HEK293T (cell line): ENCODE results near the gene TUBG2.

Experiments
- CTCF ChIA-PET: fragments of 350-600 bp; formaldehyde crosslinking; extraction: SDS; loops from one replicate; lab custom pipeline; 2021; ENCODE audit warnings: antibody characterized with exemption, inconsistent platforms; lab: Yijun Ruan, JAX
- POLR2A ChIA-PET: fragments of 350-600 bp; formaldehyde crosslinking; extraction: SDS; loops from one replicate; lab custom pipeline; 2020; ENCODE audit warnings: antibody characterized with exemption, inconsistent platforms; lab: Yijun Ruan, JAX
- DNase-seq: peaks from one replicate; pipeline ENCODE4 v3.0.0; 2012; ENCODE audit warnings: mixed read lengths; ENCODE audit errors: extremely low spot score
- ARNT ChIP-seq: fragments of 450-650 bp; IDR thresholded peaks from 2 replicates; pipeline ENCODE4 v1.6.1; 2017; ENCODE audit warnings: mild to moderate bottlenecking
- BHLHE40 ChIP-seq: fragments of 450-650 bp; IDR thresholded peaks from 2 replicates; pipeline ENCODE4 v1.6.1; 2016; ENCODE audit warnings: mild to moderate bottlenecking, moderate library complexity, borderline replicate concordance
- CTBP1 ChIP-seq: fragments of 450-650 bp; IDR thresholded peaks from 2 replicates; pipeline ENCODE4 v1.6.1; 2016; ENCODE audit warnings: borderline replicate concordance
- ELF4 ChIP-seq: fragments of 450-650 bp; IDR thresholded peaks from 2 replicates; pipeline ENCODE4 v1.6.1; 2017; ENCODE audit warnings: antibody characterized with exemption
- FOXA1 ChIP-seq: fragments of 450-650 bp; IDR thresholded peaks from 2 replicates; pipeline ENCODE4 v1.6.1; 2016; ENCODE audit warnings: mild to moderate bottlenecking
- FOXK2 ChIP-seq: fragments of 450-650 bp; IDR thresholded peaks from 2 replicates; pipeline ENCODE4 v1.6.1; 2016; ENCODE audit warnings: mild to moderate bottlenecking
- FOXM1 ChIP-seq: fragments of 450-650 bp; IDR thresholded peaks from 2 replicates; pipeline ENCODE4 v1.6.1; 2017; ENCODE audit warnings: mild to moderate bottlenecking, borderline replicate concordance
- HDGF ChIP-seq: fragments of 450-650 bp; IDR thresholded peaks from 2 replicates; pipeline ENCODE4 v1.6.1; 2017; ENCODE audit warnings: antibody characterized with exemption, borderline replicate concordance
- L3MBTL2 ChIP-seq: fragments of 450-650 bp; conservative IDR thresholded peaks from 2 replicates; pipeline ENCODE4 v1.6.1; 2016; ENCODE audit warnings: mild to moderate bottlenecking
- LEF1 ChIP-seq: fragments of 450-650 bp; IDR thresholded peaks from 2 replicates; pipeline ENCODE4 v1.6.1; 2017; ENCODE audit warnings: mild to moderate bottlenecking, borderline replicate concordance
- NFRKB ChIP-seq: fragments of 450-650 bp; IDR thresholded peaks from 2 replicates; pipeline ENCODE4 v1.6.1; 2016; ENCODE audit warnings: mild to moderate bottlenecking, moderate library complexity
- PKNOX1 ChIP-seq: fragments of 450-650 bp; IDR thresholded peaks from 2 replicates; pipeline ENCODE4 v1.6.1; 2016
- SP1 ChIP-seq: fragments of 450-650 bp; IDR thresholded peaks from 2 replicates; pipeline ENCODE4 v1.6.1; 2017
- SUZ12 ChIP-seq: fragments of 450-650 bp; IDR thresholded peaks from 2 replicates; pipeline ENCODE4 v1.6.1; 2016; ENCODE audit warnings: mild to moderate bottlenecking
- TARDBP ChIP-seq: fragments of 450-650 bp; IDR thresholded peaks from 2 replicates; pipeline ENCODE4 v1.6.1; 2016
- ZNF384 ChIP-seq: fragments of 450-650 bp; IDR thresholded peaks from 2 replicates; pipeline ENCODE4 v1.6.1; 2016

The TUBG2 gene

GRCh38 chr17:42704837-42705494 lies 45.9 kb downstream of the TUBG2 start:
- TF ChIP-seq TARDBP (no peak), PKNOX1 (no peak), BHLHE40 (no peak), ELF4 (no peak), SUZ12 (no peak), L3MBTL2 (no peak), NFRKB (no peak), LEF1 (no peak), FOXA1 (no peak), CTBP1 (no peak), FOXK2 (no peak), SP1 (no peak), ZNF384 (no peak), FOXM1 (no peak), ARNT (no peak), HDGF (no peak)
- ChIA-PET CTCF (no interaction called here), POLR2A (no interaction called here)
- DNase-seq: no peak

GRCh38 chr17:42706732-42707131 lies 47.6 kb downstream of the TUBG2 start:
- POLR2A ChIA-PET: no interaction called here
- DNase-seq: no peak
- CTCF ChIA-PET: no interaction called here
- no peak for TF ChIP-seq FOXA1
- no peak for TF ChIP-seq BHLHE40
- TF ChIP-seq LEF1: no peak
- TF ChIP-seq SUZ12: no peak
- no peak for TF ChIP-seq ELF4
- no peak for TF ChIP-seq TARDBP
- TF ChIP-seq PKNOX1: no peak
- no peak for TF ChIP-seq NFRKB
- TF ChIP-seq ARNT: no peak
- TF ChIP-seq FOXK2: no peak
- no peak for TF ChIP-seq ZNF384
- TF ChIP-seq FOXM1: no peak
- no peak for TF ChIP-seq CTBP1
- TF ChIP-seq SP1: no peak
- TF ChIP-seq HDGF: no peak
- TF ChIP-seq L3MBTL2: no peak

- CTCF ChIA-PET: interaction anchor here (0.6 kb wide), 1 partner anchor 65 kb away, joined by 3 read pairs; no protein-coding TSS in a partner anchor
- DNase-seq: no peak
- POLR2A ChIA-PET: interaction anchor here (1.1 to 1.7 kb wide), 3 partner anchors 15 to 130 kb away, joined by 3 to 4 read pairs (median 4); partner anchors contain the start of gene TUBG2
- no peak for TF ChIP-seq ELF4
- no peak for TF ChIP-seq LEF1
- TF ChIP-seq CTBP1: no peak
- no peak for TF ChIP-seq FOXM1
- no peak for TF ChIP-seq L3MBTL2
- no peak for TF ChIP-seq PKNOX1
- TF ChIP-seq HDGF: no peak
Measured at GRCh38 chr17:42708588-42708987, 49.5 kb downstream of the TUBG2 start.

- CTCF ChIA-PET: interaction anchor here (0.6 kb wide), 1 partner anchor 64 kb away, joined by 3 read pairs; no protein-coding TSS in a partner anchor
- DNase-seq: no peak
- POLR2A ChIA-PET: interaction anchor here (0.9 to 1.7 kb wide), 4 partner anchors 9 to 131 kb away, joined by 3 to 4 read pairs (median 4); partner anchors contain the start of gene TUBG2
- TF ChIP-seq CTBP1 (no peak), FOXK2 (no peak), FOXM1 (no peak), NFRKB (no peak)
Measured at GRCh38 chr17:42709561-42709960, 50.5 kb downstream of the TUBG2 start.
